Chondrocyte (in vitro differentiated cells): ENCODE data around the gene DBNDD1. TPM values are rescaled to one million over a fixed set of nuclear protein-coding genes. Genes with fewer than 3 reads are reported as not detected.

Source experiments
- DNase-seq: peaks from one replicate; pipeline ENCODE4 v3.0.0; 2021; ENCODE audit warnings: mixed read lengths, low spot score
- H3K27ac Mint-ChIP-seq: one replicate; pipeline ENCODE4 v1.8.0; 2021; ENCODE audit warnings: mild to moderate bottlenecking, moderate library complexity, mixed read lengths; ENCODE audit not compliant: unreplicated experiment
- H3K27me3 Mint-ChIP-seq: 2 replicates; pipeline ENCODE4 v1.8.0; 2021; ENCODE audit warnings: low read depth, mixed read lengths
- H3K36me3 Mint-ChIP-seq: 2 replicates; pipeline ENCODE4 v1.8.0; 2021; ENCODE audit warnings: low read depth, mixed read lengths
- H3K4me1 Mint-ChIP-seq: 2 replicates; pipeline ENCODE4 v1.8.0; 2021; ENCODE audit warnings: low read depth, mild to moderate bottlenecking, mixed read lengths
- H3K4me3 Mint-ChIP-seq: one replicate; pipeline ENCODE4 v1.8.0; 2021; ENCODE audit warnings: mild to moderate bottlenecking, moderate library complexity, mixed read lengths; ENCODE audit not compliant: unreplicated experiment
- H3K9me3 Mint-ChIP-seq: 2 replicates; pipeline ENCODE4 v1.8.0; 2021; ENCODE audit warnings: low read depth, mixed read lengths
- total RNA-seq: library from RNA; stranded (reverse); gene quantifications from 3 replicates; pipeline ENCODE4 v1.2.1, GENCODE V29; 2021
- TF ChIP-seq, protein P1 (sequence below): fragments of 200-600 bp; sonication (generic); IDR thresholded peaks from 2 replicates; pipeline ENCODE4 v1.5.0; 2021; ENCODE audit warnings: antibody characterized with exemption, mild to moderate bottlenecking, moderate library complexity

The DBNDD1 gene
- total RNA-seq, 1 donor from 2014 or later, result 3.7 TPM

DNA sequence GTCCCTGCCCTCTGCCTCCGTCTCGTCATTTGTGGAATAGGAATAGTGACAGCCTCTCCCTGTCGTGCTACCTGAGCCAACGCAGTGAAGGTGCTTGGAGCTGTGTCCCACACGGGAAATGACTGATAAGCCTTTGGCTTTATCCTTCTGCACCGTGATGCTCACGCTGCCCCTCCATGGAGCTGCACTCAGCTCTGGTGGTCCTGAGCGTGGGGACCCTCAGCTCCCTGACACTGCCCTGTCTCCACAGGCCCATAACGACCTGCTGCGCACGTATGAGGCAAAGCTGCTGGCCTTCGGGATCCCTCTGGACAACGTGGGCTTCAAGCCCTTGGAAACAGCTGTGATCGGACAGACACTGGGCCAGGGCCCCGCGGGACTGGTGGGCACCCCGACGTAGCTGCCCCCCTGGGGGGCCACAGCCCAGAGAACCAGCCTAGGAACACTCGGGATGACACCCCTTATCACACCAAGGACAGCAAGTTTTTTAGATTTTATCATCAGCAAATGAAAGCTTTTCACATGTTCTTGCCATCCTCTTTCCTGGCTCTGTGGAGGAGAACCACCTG is 23.8 kb upstream of the DBNDD1 start:
- Mint-ChIP-seq H3K27ac (no peak overlapping the region), H3K9me3 (no peaks in the 10 kb centered on the region), H3K27me3 (no peaks in the 10 kb centered on the region), H3K4me1 (peaks cover 10% of the 10 kb centered on the region), H3K4me3 (no peak overlapping the region), H3K36me3 (peaks cover 5% of the 10 kb centered on the region)
- DNase-seq, result no peak
- TF ChIP-seq, protein P1, sequence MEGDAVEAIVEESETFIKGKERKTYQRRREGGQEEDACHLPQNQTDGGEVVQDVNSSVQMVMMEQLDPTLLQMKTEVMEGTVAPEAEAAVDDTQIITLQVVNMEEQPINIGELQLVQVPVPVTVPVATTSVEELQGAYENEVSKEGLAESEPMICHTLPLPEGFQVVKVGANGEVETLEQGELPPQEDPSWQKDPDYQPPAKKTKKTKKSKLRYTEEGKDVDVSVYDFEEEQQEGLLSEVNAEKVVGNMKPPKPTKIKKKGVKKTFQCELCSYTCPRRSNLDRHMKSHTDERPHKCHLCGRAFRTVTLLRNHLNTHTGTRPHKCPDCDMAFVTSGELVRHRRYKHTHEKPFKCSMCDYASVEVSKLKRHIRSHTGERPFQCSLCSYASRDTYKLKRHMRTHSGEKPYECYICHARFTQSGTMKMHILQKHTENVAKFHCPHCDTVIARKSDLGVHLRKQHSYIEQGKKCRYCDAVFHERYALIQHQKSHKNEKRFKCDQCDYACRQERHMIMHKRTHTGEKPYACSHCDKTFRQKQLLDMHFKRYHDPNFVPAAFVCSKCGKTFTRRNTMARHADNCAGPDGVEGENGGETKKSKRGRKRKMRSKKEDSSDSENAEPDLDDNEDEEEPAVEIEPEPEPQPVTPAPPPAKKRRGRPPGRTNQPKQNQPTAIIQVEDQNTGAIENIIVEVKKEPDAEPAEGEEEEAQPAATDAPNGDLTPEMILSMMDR, result no peak

DNA sequence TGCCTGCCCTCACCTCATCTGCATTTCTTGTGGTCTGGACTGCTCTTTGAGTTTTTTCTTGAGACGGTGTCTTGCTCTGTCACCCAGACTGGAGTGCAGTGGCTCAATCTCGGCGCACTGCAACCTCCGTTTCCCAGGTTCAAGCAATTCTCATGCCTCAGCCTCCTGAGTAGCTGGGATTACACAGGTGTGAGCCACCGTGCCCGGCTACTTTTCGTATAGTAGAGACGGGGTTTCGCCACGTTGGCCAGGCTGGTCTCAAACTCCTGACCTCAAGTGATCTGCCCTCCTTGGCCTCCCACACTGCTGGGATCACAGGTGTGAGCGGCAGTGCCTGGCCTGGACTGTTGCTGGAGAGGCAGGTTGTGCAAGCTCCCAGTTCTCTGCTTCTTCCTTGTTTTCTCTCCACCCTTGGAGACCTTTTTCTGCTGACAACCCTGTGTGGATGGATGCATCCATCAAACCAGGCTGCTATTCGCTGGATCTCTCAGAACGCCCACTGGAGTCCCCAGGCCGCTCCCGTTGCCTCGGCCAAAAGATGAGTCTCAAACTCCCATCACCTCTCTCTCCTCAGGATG is 22.7 kb upstream of the DBNDD1 start:
- Mint-ChIP-seq H3K27me3 (no peaks in the 10 kb centered on the region), H3K9me3 (no peaks in the 10 kb centered on the region), H3K36me3 (peaks cover 6% of the 10 kb centered on the region), H3K4me1 (peaks cover 8% of the 10 kb centered on the region), H3K27ac (no peak overlapping the region), H3K4me3 (no peak overlapping the region)
- no peak for DNase-seq
- TF ChIP-seq, protein P1, result no peak

DNA sequence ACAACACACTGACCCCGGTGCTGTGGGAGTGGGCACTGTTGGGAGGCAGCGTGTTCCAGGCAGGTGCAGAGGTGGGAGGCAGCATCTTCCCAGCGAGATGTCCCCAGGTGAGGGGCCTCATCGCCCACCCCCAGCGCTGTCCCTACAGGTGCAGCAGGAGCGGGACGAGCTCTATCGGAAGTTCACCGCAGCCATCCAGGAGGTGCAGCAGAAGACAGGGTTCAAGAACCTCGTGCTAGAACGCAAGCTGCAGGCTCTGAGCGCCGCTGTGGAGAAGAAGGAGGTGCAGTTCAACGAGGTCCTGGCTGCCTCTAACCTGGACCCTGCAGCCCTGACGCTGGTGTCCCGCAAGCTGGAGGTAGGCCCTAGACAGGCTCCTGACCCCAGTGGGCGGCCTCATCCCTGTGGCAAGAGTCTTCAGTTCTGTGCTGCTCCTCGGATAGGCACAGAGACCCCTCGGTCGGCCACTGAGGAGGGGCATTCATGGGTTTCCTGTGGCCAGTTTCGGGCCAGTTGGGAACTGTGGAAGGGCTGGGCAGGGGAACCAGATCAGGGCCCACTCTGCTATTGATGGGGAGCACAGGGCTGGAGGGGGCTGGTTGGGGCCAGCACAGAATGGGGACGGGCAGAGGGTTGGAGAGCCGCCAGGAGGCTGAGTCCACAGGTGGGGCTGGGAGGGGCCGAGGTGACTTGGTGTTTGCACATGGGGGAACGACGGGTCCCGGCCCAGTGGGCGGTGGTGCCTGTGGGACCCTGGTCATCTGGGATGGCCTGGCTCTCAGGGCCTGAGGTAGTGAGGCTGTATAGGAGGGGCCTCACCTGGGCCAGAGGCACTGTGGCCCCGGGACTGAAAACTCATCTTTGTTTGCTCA is 21.1 kb upstream of the DBNDD1 start:
- TF ChIP-seq, protein P1, result no peak
- Mint-ChIP-seq H3K27me3 (no peaks in the 10 kb centered on the region), H3K36me3 (peaks cover 7% of the 10 kb centered on the region), H3K9me3 (peaks cover 5% of the 10 kb centered on the region), H3K27ac (no peak overlapping the region), H3K4me3 (no peak overlapping the region), H3K4me1 (peaks cover 9% of the 10 kb centered on the region)
- DNase-seq, result no peak

DNA sequence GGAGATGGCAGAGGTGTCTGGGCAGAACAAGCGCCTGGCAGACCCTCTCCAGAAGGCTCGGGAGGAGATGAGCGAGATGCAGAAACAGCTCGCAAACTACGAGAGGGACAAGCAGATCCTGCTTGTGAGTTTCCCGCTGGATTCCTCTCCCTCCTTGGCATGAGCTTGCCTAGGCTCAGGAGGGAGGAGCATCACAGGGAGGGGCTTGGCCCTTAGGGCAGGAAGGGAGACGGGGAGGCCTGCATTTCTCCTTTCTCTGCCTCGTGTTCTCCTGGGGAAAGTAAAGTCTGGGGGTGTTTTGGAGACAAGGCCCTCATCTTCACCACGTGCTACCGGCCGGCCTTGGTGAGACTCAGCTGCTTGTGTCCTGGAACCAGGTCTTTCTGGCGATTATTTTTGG is 18.0 kb upstream of the DBNDD1 start:
- Mint-ChIP-seq H3K4me3 (no peak overlapping the region), H3K9me3 (peaks cover 5% of the 10 kb centered on the region), H3K4me1 (peaks cover 12% of the 10 kb centered on the region), H3K27ac (no peak overlapping the region), H3K36me3 (peaks cover 3% of the 10 kb centered on the region), H3K27me3 (no peaks in the 10 kb centered on the region)
- TF ChIP-seq, protein P1, result no peak
- no peak for DNase-seq

DNA sequence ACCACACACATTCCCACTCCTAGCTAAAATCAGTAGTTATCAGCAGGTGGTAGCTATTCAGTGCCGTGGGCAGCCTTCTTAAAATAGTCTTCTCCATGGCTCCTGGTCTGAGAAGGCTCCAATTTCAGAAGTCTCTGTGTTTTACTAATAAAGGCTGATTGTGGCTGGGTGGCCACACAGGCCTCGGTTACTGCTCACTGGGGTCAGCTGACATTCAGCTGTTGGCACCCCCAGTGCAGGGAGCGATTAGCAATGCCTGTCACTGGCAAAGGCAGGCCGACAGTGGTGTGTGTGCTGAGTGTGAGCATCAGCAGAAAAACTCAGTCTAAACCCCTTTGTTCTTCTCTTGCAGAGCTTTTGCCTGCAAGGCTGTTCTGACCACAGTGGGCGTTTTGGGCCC is 16.6 kb upstream of the DBNDD1 start:
- TF ChIP-seq, protein P1, result no peak
- Mint-ChIP-seq H3K36me3 (peaks cover 5% of the 10 kb centered on the region), H3K4me1 (peaks cover 18% of the 10 kb centered on the region), H3K4me3 (no peak overlapping the region), H3K27me3 (no peaks in the 10 kb centered on the region), H3K9me3 (peaks cover 5% of the 10 kb centered on the region), H3K27ac (no peak overlapping the region)
- no peak for DNase-seq
